HG02642 (cell line): Measurements from ENCODE around the gene AUTS2.

Experiments
- ATAC-seq: cut with Tn5 transposase; IDR thresholded peaks from one replicate; pipeline ENCODE4 v1.9.1; 2021; ENCODE audit warnings: mild to moderate bottlenecking; ENCODE audit not compliant: unreplicated experiment, poor library complexity

Gene AUTS2

GRCh38 chr7:69749372-69749979 is 151.2 kb downstream of the AUTS2 start:
- ATAC-seq: no peak

GRCh38 chr7:69749994-69750393 is 151.7 kb downstream of the AUTS2 start:
- ATAC-seq: no peak

- ATAC-seq: no peak
Measured at GRCh38 chr7:69751026-69751425, 152.8 kb downstream of the AUTS2 start.

GRCh38 chr7:69753981-69754380 is 155.7 kb downstream of the AUTS2 start:
- no peak for ATAC-seq

GRCh38 chr7:69754476-69754875 is 156.2 kb downstream of the AUTS2 start:
- ATAC-seq: no peak

GRCh38 chr7:69756235-69756634 is 158.0 kb downstream of the AUTS2 start:
- ATAC-seq: no peak

- no peak for ATAC-seq
Measured at GRCh38 chr7:69757528-69757927, 159.3 kb downstream of the AUTS2 start.

- no peak for ATAC-seq
Measured at GRCh38 chr7:69757981-69758430, 159.7 kb downstream of the AUTS2 start.

- no peak for ATAC-seq
Measured at GRCh38 chr7:69759373-69759772, 161.1 kb downstream of the AUTS2 start.

GRCh38 chr7:69761290-69761922 is 163.1 kb downstream of the AUTS2 start:
- no peak for ATAC-seq

- no peak for ATAC-seq
Measured at GRCh38 chr7:69762821-69763352, 164.6 kb downstream of the AUTS2 start.

GRCh38 chr7:69763513-69763912 is 165.2 kb downstream of the AUTS2 start:
- no peak for ATAC-seq

- no peak for ATAC-seq
Measured at GRCh38 chr7:69764147-69764546, 165.9 kb downstream of the AUTS2 start.

- no peak for ATAC-seq
Measured at GRCh38 chr7:69764681-69765080, 166.4 kb downstream of the AUTS2 start.

- ATAC-seq: no peak
Measured at GRCh38 chr7:69765879-69766278, 167.6 kb downstream of the AUTS2 start.

- no peak for ATAC-seq
Measured at GRCh38 chr7:69768986-69769595, 170.8 kb downstream of the AUTS2 start.

GRCh38 chr7:69769826-69770225 is 171.6 kb downstream of the AUTS2 start:
- no peak for ATAC-seq

- no peak for ATAC-seq
Measured at GRCh38 chr7:69770613-69771012, 172.3 kb downstream of the AUTS2 start.

- ATAC-seq: no peak
Measured at GRCh38 chr7:69772718-69773436, 174.6 kb downstream of the AUTS2 start.

GRCh38 chr7:69773535-69774225 is 175.4 kb downstream of the AUTS2 start:
- no peak for ATAC-seq
